8988T (cell line): ENCODE measurements around the gene DRAP1.
"Not testable (repeated sequence)": the region's sequence is repeated elsewhere in the genome, so short reads cannot be mapped to it uniquely, and the experiment has no call there.

Experiments
- DNase-seq: peaks from one replicate; pipeline ENCODE4 v3.0.0; 2011

Gene DRAP1

GRCh38 chr11:65886826-65887722 is 32.2 kb upstream of the DRAP1 start:
- no peak for DNase-seq

GRCh38 chr11:65887723-65888162 is 31.5 kb upstream of the DRAP1 start:
- no peak for DNase-seq

DNA sequence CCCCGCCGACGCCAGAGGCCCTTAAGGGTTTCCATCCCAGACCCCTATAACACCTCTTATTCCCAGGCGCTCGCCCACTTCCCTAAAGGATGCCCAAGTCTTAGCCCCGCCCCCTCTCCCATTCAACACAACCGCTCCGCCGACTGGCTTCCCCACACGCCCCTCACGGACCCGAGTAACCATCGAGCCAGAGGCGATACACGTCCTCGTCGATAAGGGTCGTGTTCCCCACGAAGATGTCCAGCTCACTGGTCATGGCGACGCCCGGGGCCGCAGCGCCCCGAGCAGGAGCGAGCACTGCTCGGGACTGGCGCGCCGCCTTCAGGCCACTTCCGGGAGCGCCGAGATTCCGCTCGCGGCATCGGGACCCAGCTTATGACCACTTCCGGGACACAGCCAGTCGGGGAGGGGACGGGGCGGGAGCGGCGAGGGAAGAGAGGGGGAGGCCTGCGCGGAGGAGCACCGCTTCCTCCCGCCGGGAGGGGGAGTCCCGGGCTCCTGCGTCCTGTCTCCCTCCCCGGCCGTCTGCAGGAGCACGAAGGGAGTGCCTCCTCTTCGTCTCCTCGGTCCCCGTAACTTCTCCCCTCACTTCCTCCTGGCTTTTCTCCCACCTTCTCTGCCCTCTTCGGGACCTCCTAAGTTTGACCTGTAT is 30.9 kb upstream of the DRAP1 start, which contains the start of gene FIBP:
TSS of gene FIBP (minus strand) at position 309 of the 652 bp plus-strand sequence. CDS start at position 256, 53 bp downstream.
- DNase-seq, result peak; percentile 99

DNA sequence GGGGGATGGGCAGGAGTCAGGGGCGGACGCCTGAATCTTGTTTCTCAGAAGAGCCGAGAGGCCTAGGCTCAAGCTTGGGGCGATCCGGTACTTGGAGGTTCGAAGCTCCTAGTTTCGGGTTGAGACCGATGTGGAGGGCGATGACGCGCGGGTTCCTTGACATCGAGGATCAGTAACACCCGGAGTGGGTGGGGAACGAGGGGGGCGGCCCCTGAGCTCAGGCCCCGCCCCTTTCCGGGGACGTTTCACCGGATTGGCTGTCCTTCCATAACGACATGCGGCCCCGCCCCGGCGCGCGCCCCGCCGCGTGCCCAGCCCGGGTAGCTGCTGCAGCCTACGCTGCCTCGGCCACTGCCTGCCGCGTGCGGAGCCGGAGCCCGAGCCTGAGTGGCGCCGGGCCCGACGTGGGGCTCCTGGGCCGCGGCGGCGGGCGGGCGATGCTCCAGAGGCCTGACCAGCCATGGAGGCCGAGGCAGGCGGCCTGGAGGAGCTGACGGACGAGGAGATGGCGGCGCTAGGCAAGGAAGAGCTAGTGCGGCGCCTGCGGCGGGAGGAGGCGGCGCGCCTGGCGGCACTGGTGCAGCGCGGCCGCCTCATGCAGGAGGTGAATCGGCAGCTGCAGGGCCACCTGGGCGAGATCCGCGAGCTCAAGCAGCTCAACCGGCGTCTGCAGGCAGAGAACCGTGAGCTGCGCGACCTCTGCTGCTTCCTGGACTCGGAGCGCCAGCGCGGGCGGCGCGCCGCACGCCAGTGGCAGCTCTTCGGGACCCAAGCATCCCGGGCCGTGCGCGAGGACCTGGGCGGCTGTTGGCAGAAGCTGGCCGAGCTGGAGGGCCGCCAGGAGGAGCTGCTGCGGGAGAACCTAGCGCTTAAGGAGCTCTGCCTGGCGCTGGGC is 28.7 kb upstream of the DRAP1 start, which contains the start of gene CCDC85B:
TSS of gene CCDC85B (plus strand) at position 350 of the 895 bp plus-strand sequence. CDS start at position 461, 111 bp downstream.
- peak; percentile 88 for DNase-seq

DNA sequence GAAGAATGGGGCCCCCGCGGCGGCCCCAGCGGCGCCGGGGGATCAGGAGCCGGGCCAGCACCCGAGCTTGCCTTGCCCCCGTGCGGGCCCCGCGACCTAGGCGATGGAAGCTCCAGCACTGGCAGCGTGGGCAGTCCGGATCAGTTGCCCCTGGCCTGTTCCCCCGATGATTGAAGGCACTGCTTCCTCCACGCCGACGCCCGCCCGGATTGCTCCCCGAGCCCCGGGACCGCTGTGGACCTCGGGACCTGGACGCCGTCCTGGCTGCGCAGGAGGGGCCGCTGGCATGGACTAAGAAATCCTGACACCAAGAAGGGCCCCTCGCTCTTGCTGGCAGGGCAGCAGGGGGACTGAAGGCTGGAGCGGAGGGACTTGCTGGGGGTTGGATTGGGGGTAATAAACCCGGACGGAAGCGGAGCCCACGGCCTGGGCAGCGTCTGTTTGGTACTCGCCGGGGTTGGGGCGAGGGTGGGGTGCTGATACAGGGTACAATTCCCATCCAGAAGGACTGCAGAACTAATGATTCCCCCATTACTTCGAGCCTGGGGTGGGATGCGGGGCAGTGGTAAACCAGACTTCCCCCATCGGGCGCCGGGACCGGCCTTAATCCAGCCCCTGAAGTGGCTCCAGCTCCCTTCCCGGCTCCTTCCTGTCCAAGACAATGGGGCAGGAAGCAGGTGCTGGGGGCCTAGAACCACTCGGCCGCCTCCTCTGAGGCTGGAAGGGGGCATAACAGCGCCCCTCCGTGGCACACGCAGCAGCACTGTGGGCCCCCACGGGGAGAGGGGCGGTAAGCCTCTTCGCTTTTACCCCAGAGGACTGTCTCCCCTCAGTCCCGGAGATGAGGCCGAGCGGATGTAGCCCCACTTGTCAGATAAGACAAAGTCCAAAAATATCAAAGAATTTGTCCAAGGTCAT is 27.7 kb upstream of the DRAP1 start:
- peak; percentile 79 for DNase-seq

- DNase-seq, result not testable (repeated sequence)
These were observed 27.1 kb upstream of the DRAP1 start for GRCh38 chr11:65892137-65892540.

DNA sequence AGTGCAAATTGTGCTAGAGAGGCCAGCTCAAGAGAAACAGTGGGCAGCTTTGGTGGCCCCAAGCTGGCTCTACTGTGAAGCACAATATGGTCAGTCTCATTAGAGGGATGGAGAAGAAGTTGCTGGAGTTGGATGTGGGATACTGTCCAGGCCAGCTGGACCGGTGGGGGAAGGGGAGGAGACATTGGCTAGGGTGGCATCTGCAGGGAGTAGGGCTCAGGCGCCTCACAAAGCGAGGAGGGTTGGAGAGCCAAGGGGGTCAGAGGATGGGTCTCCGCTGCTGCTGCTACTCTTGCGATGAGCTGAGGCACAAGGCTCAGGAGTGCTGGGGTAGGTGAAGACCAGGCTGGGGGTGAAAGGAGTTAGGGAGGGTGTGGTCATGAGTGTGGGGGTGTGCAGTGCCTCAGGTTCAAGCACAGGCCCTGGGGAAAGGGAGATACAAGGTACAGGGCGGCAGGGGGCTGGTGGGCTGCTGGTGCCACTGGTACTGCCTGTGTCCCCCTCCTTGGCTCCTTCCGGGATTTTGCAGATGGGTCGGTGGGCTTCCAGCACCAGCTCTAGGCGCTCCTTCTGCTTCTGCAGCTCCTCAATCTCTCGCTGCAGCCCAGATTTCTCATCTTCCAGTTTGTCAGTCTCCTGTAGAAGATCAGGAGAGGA is 26.4 kb upstream of the DRAP1 start:
- no peak for DNase-seq

GRCh38 chr11:65894034-65894591 is 25.1 kb upstream of the DRAP1 start:
- no peak for DNase-seq

DNA sequence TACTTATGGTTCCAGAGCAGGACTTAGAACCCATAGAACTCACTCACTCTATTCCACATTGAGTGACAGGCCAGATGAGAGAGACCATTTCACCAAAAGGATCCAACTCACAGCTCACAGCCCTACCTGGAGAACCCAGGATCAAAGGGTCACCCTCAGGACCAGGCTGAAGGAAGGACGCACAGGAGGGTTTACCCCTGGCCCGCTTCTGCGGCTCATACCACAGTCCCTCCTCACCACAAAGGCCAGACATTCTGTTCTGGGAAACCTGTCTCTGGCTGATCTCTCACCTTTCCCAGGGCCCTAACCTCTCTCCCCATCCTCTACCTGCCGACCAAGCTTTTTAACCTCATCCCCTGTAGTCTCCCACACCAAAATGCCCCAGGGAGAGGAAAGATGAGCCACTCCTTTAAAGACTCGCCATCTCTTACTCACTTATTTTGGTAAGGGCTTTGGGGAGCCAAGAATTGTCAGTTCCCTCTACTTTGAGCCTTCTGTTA is 23.7 kb upstream of the DRAP1 start:
- DNase-seq, result no peak

DNA sequence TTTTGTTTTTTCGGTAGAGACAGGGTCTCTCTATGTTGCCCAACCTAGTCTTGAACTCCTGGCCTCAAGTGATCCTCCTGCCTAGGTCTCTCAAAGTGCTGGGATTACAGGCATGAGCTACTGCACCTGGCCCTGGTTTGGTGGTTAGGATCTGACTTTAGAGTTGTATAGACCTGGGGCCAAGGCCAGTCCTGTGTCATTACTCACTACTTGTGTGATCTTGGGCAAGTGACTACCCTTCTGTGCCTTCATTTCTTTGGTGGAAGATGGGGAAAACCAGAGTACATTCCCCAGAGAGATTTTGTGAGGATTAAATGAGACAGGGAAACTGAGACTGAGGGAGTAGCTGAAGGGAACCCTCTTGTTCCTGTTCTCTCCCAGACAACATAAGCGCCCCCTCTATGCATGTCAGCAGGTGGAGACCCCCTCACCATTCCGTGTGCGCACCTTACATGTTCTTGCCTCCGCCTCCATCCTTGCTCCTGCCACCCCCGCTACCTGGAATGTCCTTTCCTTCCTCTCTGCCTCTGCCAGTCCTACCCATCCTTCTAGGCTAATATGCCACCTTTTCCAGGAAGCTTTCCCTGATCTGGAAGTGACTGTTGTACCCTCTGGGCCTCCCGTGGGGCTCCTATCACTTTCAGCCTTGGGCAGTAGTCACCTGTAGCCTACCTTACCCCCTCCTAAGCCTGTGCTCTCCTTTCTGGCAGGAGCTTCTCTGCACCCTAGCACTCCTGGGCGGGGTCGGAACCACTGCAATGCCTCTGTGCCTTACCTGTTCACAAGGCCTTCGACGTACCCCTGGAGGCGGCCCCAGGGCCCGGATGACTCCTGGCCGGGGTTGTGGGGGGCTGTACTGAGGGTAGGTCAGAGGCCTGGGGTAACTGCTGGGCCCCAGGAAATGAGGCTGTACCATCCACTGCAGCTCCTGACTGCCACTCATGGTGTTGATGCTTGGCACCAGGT is 22.9 kb upstream of the DRAP1 start:
- no peak for DNase-seq

DNA sequence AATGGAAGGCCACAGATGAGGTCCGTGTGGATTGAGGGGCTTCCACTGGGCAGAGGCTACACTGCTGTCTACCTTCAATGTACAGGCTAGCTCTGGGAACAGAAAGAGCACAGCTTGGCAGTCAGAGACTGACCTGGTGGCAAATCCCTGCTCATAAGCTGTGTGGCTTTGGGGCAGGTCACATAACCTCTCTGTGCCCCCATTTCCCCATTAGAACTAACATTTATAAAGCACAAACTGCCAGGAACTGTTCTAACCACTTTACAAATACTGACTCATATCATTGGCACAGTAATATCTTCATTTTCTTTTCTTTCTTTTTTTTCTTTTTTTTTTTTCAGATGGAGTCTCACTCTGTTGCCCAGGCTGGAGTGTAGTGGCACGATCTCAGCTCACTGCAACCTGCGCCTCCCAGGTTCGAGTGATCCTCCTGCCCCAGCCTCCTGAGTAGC is 22.2 kb upstream of the DRAP1 start:
- DNase-seq, result no peak

DNA sequence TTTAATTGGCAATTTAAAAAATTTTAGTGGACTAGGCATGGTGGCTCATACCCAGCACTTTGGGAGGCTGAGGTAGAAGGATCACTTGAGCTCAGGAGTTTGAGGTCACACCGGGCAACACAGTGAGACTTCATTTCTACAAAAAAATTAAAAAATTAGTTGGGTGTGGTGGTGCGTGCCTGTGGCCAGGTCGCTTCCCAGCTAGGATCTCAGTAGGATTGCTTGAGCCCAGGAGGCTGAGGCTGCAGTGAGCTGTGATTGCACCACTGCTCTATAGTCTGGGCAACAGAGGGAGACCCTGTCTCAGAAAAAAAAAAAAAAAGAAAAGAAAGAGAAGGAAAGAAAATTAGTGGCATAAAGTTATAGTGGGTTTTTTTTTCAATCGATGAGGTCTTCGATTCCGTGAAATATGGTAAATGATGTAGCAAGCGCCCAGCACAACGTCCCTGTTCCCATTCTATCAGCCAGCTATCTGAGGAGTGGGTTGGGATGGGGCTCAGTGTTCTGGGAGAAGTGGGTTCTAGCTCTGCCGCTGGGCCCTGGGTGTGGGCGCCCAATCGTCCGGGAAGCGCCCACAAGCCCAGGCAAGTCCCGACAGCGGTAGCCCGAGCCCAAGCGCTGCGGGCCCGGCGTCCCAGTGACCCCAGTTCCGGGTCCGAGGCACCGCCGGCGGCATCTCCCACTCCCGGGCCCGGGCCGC is 20.4 kb upstream of the DRAP1 start:
- DNase-seq, result no peak

GRCh38 chr11:65899356-65900124 is 19.7 kb upstream of the DRAP1 start:
- peak; percentile 90 for DNase-seq

- peak; percentile 93 for DNase-seq
These were observed 18.9 kb upstream of the DRAP1 start, which contains the start of gene FOSL1 for GRCh38 chr11:65900125-65900898. TSS of gene FOSL1 (minus strand) at chr11:65900388. CDS start at chr11:65900339, 49 bp downstream.

GRCh38 chr11:65900899-65901180 is 18.4 kb upstream of the DRAP1 start:
- no peak for DNase-seq

- DNase-seq, result no peak
These were observed 16.2 kb upstream of the DRAP1 start for GRCh38 chr11:65903068-65903481.

DNA sequence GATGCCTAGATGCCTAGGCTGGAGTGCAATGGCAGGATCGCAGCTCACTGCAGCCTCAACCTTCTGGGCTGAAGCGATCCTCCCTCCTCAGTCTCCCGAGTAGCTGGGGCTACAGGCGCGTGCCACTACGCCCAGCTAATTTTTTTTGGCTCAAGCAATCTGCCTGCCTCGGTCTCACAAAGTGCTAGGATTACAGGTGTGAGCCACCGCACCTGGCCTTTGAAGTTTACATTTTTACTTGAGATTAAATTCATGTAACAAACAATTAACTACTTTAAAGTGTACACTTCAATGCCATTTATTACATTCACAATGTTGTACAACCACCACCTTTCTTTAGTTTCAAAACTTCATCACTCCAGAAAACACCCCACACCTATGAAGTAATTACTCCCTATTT is 15.5 kb upstream of the DRAP1 start:
- no peak for DNase-seq
